Stimulated activated CD4-positive, alpha-beta T cell treated with anti-CD3 and anti-CD28 coated beads, TNF-alpha, amount 100 ng/mL, for 48 hours (primary cell): ENCODE results near the gene LAMB4.

ENCODE experiments used
- DNase-seq, 3 donors: peaks; one replicate each; pipeline ENCODE4 v3.0.0-alpha.2; 2020; ENCODE audit warnings: low read depth in 3 of 3

Gene LAMB4

GRCh38 chr7:108104324-108104723, 25.8 kb downstream of the LAMB4 start:
- DNase-seq, result no peak

- DNase-seq, result no peak
These were observed 26.4 kb downstream of the LAMB4 start for GRCh38 chr7:108103558-108104298.

GRCh38 chr7:108102671-108103312, 27.4 kb downstream of the LAMB4 start:
- no peak for DNase-seq

- DNase-seq, result no peak
These were observed 28.4 kb downstream of the LAMB4 start for GRCh38 chr7:108101759-108102158.

GRCh38 chr7:108099713-108100112, 30.4 kb downstream of the LAMB4 start:
- DNase-seq, result no peak

GRCh38 chr7:108097703-108098102, 32.5 kb downstream of the LAMB4 start:
- DNase-seq, result no peak

GRCh38 chr7:108096996-108097395, 33.2 kb downstream of the LAMB4 start:
- DNase-seq, result no peak

- no peak for DNase-seq
These were observed 35.0 kb downstream of the LAMB4 start for GRCh38 chr7:108094933-108095710.

- DNase-seq, result no peak
These were observed 35.8 kb downstream of the LAMB4 start for GRCh38 chr7:108094346-108094745.

GRCh38 chr7:108093851-108094331, 36.3 kb downstream of the LAMB4 start:
- no peak for DNase-seq

- DNase-seq, result no peak
These were observed 36.8 kb downstream of the LAMB4 start for GRCh38 chr7:108093341-108093740.

- no peak for DNase-seq
These were observed 38.7 kb downstream of the LAMB4 start for GRCh38 chr7:108091461-108091831.

- no peak for DNase-seq
These were observed 39.2 kb downstream of the LAMB4 start for GRCh38 chr7:108090791-108091460.

GRCh38 chr7:108089381-108089780, 40.8 kb downstream of the LAMB4 start:
- DNase-seq, result no peak

GRCh38 chr7:108088729-108089128, 41.4 kb downstream of the LAMB4 start:
- DNase-seq, result no peak

GRCh38 chr7:108087778-108088177, 42.4 kb downstream of the LAMB4 start:
- no peak for DNase-seq

- no peak for DNase-seq
These were observed 43.2 kb downstream of the LAMB4 start for GRCh38 chr7:108086962-108087361.

- no peak for DNase-seq
These were observed 43.6 kb downstream of the LAMB4 start for GRCh38 chr7:108086546-108086945.

- DNase-seq, result no peak
These were observed 46.2 kb downstream of the LAMB4 start for GRCh38 chr7:108083980-108084379.

GRCh38 chr7:108079648-108080591, 50.2 kb downstream of the LAMB4 start:
- DNase-seq, result no peak

GRCh38 chr7:108079276-108079647, 50.9 kb downstream of the LAMB4 start:
- DNase-seq, result no peak
